ENCODE data around the gene CELF6. TPM values are rescaled to one million over a fixed set of nuclear protein-coding genes. Genes with fewer than 3 reads are reported as not detected.

The CELF6 gene
- total RNA-seq, 1 donor = 0.36 TPM

DNA sequence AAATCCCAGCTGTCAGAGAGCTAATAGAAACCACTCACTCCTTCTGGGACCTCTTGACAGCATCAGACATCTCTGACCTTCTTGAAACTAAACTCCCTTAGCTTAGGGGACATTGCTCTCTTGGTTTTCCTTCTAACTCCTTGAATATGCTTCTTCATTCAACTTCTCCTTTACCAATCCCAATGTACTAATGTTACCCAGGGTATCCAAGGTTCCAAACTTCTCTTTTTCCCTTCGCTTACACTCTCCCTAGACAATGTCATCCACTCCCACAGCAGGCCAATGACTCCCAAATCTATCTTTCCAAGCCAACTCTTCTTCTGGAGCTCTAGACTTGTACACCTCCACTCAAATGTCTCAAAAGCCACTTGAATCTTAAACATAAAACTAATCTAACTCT lies 41.2 kb upstream of the CELF6 start:
- no peak for DNase-seq (ENCODE audit: insufficient read length, low spot score, missing footprints)
- H3K36me3 ChIP-seq (ENCODE audit: insufficient read depth, low read length) = peaks cover 2% of the 10 kb centered on the region
- peaks cover 17% of the 10 kb centered on the region for H3K4me1 ChIP-seq (ENCODE audit: insufficient read depth, low read length)
- H2AFZ ChIP-seq (ENCODE audit: low read length) = no peak overlapping the region
- no peak overlapping the region for H3K4me2 ChIP-seq (ENCODE audit: insufficient read depth, low read length)
- TF ChIP-seq, protein P1, sequence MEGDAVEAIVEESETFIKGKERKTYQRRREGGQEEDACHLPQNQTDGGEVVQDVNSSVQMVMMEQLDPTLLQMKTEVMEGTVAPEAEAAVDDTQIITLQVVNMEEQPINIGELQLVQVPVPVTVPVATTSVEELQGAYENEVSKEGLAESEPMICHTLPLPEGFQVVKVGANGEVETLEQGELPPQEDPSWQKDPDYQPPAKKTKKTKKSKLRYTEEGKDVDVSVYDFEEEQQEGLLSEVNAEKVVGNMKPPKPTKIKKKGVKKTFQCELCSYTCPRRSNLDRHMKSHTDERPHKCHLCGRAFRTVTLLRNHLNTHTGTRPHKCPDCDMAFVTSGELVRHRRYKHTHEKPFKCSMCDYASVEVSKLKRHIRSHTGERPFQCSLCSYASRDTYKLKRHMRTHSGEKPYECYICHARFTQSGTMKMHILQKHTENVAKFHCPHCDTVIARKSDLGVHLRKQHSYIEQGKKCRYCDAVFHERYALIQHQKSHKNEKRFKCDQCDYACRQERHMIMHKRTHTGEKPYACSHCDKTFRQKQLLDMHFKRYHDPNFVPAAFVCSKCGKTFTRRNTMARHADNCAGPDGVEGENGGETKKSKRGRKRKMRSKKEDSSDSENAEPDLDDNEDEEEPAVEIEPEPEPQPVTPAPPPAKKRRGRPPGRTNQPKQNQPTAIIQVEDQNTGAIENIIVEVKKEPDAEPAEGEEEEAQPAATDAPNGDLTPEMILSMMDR (IDR thresholded peaks at IDR 0.05; ENCODE audit: extremely low read depth, low read depth, low read length) = no peak
- no peaks in the 10 kb centered on the region for H3K27me3 ChIP-seq (ENCODE audit: insufficient read depth, low read length)
- no peak overlapping the region for H3K4me3 ChIP-seq (ENCODE audit: insufficient read depth, low read length)
- H3K27ac ChIP-seq (ENCODE audit: low read depth, low read length) = no peak overlapping the region
- peaks cover 68% of the 10 kb centered on the region for H3K79me2 ChIP-seq (ENCODE audit: insufficient read depth, low read length)
- H4K20me1 ChIP-seq (ENCODE audit: insufficient read depth, low read length) = peaks cover 40% of the 10 kb centered on the region
- no peaks in the 10 kb centered on the region for H3K9me3 ChIP-seq (ENCODE audit: low read depth, low read length)

DNA sequence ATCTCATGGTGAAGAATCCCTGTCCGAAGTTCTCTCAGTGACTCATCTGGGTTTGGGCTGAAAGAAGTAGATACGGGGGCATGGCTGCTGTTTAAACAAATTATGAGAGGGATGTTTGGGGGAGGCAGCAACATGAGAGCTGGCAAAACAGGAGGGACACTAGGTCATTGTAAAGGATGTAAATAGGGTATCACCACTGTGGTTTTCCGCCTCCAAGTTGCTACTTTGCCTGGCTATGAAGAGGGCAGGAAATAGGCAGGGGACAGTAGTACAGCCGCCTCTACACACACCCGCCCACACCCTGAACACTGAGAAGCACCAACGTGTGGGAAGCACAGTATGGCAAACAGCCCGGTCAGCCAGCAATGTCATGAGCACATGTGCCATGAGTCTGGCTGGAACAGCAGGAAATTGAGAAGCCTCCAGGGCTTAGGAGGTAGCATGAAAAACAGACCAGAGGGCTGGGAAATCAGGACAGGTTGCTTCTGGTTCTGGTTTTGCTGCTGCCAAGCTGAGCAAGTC lies 38.8 kb upstream of the CELF6 start:
- TF ChIP-seq, protein P1 (IDR thresholded peaks at IDR 0.05; ENCODE audit: extremely low read depth, low read depth, low read length) = no peak
- H2AFZ ChIP-seq (ENCODE audit: low read length) = peak overlapping the region; percentile 45
- no peaks in the 10 kb centered on the region for H3K27me3 ChIP-seq (ENCODE audit: insufficient read depth, low read length)
- peaks cover 17% of the 10 kb centered on the region for H3K4me1 ChIP-seq (ENCODE audit: insufficient read depth, low read length)
- peaks cover 40% of the 10 kb centered on the region for H4K20me1 ChIP-seq (ENCODE audit: insufficient read depth, low read length)
- H3K4me2 ChIP-seq (ENCODE audit: insufficient read depth, low read length) = peak overlapping the region; percentile 77
- peak overlapping the region; percentile 66 for H3K27ac ChIP-seq (ENCODE audit: low read depth, low read length)
- peak; percentile 79 for DNase-seq (ENCODE audit: insufficient read length, low spot score, missing footprints)
- H3K36me3 ChIP-seq (ENCODE audit: insufficient read depth, low read length) = peaks cover 18% of the 10 kb centered on the region
- peaks cover 70% of the 10 kb centered on the region for H3K79me2 ChIP-seq (ENCODE audit: insufficient read depth, low read length)
- H3K4me3 ChIP-seq (ENCODE audit: insufficient read depth, low read length) = peak overlapping the region; percentile 1
- no peaks in the 10 kb centered on the region for H3K9me3 ChIP-seq (ENCODE audit: low read depth, low read length)

DNA sequence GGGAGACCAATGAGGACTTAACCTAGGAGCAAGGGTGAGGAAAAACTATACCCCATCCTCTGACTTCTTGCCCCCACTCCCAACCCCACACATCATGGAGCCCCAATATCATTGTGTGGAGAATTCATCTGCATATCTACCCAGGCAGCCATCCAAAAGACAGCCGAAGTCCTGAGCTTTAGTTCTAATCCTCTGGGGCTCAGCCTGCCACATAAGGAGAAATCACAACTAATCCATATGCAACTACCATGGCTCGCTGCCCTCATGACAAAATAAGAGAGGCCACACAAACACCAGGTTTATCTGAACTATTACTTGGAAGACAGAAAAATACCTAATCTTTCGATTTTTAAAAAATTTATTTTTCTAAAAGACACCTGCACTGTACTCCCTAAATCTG lies 38.2 kb upstream of the CELF6 start:
- H3K4me1 ChIP-seq (ENCODE audit: insufficient read depth, low read length) = peaks cover 22% of the 10 kb centered on the region
- peaks cover 65% of the 10 kb centered on the region for H3K79me2 ChIP-seq (ENCODE audit: insufficient read depth, low read length)
- H3K4me3 ChIP-seq (ENCODE audit: insufficient read depth, low read length) = no peak overlapping the region
- H4K20me1 ChIP-seq (ENCODE audit: insufficient read depth, low read length) = peaks cover 35% of the 10 kb centered on the region
- peak overlapping the region; percentile 66 for H3K27ac ChIP-seq (ENCODE audit: low read depth, low read length)
- peak overlapping the region; percentile 77 for H3K4me2 ChIP-seq (ENCODE audit: insufficient read depth, low read length)
- TF ChIP-seq, protein P1 (IDR thresholded peaks at IDR 0.05; ENCODE audit: extremely low read depth, low read depth, low read length) = no peak
- no peaks in the 10 kb centered on the region for H3K9me3 ChIP-seq (ENCODE audit: low read depth, low read length)
- DNase-seq (ENCODE audit: insufficient read length, low spot score, missing footprints) = no peak
- H3K36me3 ChIP-seq (ENCODE audit: insufficient read depth, low read length) = peaks cover 18% of the 10 kb centered on the region
- H2AFZ ChIP-seq (ENCODE audit: low read length) = no peak overlapping the region
- no peaks in the 10 kb centered on the region for H3K27me3 ChIP-seq (ENCODE audit: insufficient read depth, low read length)

- TF ChIP-seq, protein P1 (IDR thresholded peaks at IDR 0.05; ENCODE audit: extremely low read depth, low read depth, low read length) = no peak
- no peak for DNase-seq (ENCODE audit: insufficient read length, low spot score, missing footprints)
These were observed 34.5 kb upstream of the CELF6 start for GRCh38 chr15:72354496-72354895.

More at GRCh38 chr15:72354496-72354895, 34.5 kb upstream of the CELF6 start:
- peaks cover 19% of the 10 kb centered on the region for H4K20me1 ChIP-seq (ENCODE audit: insufficient read depth, low read length)
- peaks cover 22% of the 10 kb centered on the region for H3K4me1 ChIP-seq (ENCODE audit: insufficient read depth, low read length)
- H3K79me2 ChIP-seq (ENCODE audit: insufficient read depth, low read length) = peaks cover 31% of the 10 kb centered on the region
- H3K9me3 ChIP-seq (ENCODE audit: low read depth, low read length) = no peaks in the 10 kb centered on the region
- no peak overlapping the region for H3K27ac ChIP-seq (ENCODE audit: low read depth, low read length)
- H3K27me3 ChIP-seq (ENCODE audit: insufficient read depth, low read length) = no peaks in the 10 kb centered on the region
- H3K4me3 ChIP-seq (ENCODE audit: insufficient read depth, low read length) = no peak overlapping the region
- H3K36me3 ChIP-seq (ENCODE audit: insufficient read depth, low read length) = peaks cover 33% of the 10 kb centered on the region
- no peak overlapping the region for H2AFZ ChIP-seq (ENCODE audit: low read length)
- H3K4me2 ChIP-seq (ENCODE audit: insufficient read depth, low read length) = no peak overlapping the region
